HG02571 (cell line): ENCODE results near the gene IGFBP5.

Experiments used
- ATAC-seq: cut with Tn5 transposase; IDR thresholded peaks from one replicate; pipeline ENCODE4 v1.9.1; 2021; ENCODE audit warnings: mild to moderate bottlenecking, moderate library complexity; ENCODE audit not compliant: unreplicated experiment

The IGFBP5 gene

DNA sequence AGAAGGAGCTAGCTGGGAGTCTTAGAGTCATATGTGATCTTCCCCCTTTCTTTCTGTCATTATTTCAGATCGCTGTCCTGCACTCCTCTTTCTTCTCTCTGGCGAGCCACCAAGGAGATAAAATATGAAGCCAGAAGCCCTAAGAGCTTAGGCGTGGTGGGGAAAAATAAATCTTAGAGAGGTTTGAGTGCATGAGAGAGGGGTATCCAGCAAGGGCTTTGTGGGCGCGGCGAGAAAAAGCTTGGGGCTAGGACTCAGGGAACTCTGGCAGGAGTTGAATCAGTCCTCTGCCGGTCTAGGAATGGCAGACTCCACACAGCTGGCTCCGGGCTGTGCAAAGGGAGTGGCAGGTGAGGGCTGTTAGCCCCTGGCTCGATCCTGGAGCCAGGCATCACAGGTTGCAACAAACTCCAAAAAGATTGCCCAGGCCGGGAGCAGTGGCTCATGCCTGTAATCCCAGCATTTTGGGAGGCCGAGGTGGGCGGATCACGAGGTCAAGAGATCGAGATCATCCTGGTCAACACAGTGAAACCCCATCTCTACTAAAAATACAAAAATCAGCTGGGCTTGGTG lies 20.1 kb upstream of the IGFBP5 start:
- ATAC-seq: no peak

DNA sequence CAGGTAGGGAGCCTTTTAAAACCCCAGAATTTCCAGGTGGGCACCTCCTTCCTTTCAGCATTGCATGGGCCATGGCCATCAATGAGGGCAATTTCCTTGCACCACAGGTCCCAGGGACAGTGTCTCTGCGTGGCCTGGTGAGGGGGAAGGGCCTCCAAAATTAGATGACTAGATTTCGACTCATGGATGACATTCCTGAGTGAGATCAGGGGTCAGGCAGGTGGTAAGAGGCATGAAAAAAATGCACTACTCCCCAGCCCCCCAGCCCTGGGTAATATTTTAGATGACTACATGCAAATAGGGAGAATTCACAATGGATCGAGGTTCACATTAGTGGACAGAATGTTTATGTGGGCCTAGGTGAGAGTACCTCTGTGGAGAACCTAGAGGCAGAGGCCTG lies 19.0 kb upstream of the IGFBP5 start:
- no peak for ATAC-seq

DNA sequence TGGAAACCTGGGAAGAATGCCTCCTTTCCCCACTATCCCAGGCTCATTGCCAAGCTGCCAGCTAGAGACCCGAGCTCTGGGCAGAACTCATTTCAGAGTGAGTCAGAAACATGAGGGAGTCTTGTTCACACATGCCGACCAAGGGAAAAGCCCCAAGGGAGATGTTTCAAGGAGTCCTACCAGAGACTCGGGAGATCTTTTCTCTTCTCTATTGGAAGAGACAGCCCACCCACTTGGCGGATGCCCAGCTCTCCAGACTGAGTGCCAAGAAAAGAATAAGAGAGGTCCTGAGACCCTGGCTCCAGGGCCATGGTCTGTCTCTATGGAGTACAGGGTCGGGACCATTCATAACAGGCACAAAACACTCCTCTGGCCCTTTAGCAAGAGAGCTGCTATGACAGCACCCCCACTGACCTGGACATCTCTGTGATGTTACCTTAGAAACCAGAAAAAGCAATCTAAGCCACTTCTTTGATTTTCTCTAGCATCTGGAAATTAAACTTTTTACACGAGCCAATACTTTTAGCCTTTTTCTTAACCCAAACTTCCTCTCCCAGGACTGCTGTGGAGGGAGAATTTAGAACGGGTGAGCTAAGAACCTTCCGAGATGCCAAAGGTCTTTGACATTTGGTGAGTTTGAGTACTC lies 18.5 kb upstream of the IGFBP5 start:
- no peak for ATAC-seq

DNA sequence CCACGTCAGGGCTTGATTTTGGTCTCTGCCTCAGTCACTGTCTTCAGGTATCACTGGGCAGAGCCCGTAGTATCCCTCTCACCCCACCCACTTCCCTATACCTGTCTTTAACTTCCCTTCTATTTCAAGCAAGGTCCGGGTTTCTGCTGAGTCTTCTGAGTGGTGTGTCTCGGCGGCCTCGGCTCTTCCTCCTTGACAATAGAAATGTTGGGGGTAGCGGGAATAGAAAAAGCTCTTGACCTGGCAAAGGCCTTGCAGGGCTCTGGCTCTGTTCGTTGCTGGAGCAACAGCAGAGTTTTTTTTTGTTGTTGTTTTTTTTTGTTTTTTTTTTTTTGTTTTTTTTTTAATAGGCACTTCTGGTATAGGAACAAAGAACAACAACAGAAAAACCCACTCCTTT lies 16.0 kb upstream of the IGFBP5 start:
- no peak for ATAC-seq

DNA sequence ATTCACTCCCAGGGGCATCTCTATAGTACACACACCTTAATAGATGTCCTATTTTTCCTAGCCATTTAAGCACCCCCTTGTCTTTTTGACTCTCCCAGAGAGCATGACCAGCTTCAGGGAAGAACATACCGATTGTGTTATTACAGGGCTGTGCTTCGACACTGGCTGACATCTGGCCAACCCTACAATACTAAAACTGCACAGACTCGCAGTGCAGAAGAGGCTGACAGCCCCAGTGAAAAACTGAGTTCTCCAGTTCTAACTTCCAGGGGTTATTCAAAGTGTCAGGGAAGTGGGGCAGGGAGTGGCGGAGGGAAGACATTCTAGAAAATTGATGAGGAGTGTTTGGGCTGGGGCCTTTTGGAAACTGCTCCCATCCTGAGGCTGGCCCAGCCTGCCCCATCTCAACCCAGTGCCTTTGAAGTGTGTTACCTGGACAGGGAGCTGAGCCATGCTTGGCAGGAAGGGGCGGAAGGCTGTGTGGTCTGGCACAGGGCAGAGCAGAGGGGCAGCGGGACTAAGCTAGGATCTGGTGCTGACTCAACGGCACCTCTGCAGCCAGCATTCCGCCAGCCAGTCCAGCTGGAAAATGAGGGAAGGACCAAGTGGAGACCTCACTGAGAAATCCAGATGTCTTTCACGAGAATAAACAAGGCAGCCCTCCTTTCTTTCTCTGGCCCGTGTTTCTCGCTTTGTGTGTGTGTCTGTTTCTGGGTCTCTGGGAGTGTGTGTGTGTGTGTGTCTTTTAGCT lies 15.4 kb upstream of the IGFBP5 start:
- no peak for ATAC-seq

DNA sequence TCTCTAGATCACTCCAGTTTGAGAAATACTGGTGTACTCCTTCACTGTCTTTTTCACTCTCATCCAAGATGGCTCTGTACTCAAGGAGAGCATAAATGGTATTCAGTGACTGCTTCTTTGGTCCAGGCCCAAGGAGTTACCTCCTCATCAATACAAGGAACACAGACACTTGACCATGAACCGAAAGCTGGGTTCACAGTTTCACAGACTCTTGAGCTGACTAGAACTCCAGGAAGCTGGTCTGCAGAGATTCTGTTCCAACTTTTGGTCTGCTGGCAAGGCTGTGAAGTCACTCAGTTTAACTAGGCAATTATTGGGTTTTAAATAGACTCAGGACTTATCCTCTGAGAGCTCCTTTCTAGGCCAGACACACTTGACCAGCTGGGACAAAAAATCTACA lies 7.4 kb upstream of the IGFBP5 start:
- no peak for ATAC-seq

DNA sequence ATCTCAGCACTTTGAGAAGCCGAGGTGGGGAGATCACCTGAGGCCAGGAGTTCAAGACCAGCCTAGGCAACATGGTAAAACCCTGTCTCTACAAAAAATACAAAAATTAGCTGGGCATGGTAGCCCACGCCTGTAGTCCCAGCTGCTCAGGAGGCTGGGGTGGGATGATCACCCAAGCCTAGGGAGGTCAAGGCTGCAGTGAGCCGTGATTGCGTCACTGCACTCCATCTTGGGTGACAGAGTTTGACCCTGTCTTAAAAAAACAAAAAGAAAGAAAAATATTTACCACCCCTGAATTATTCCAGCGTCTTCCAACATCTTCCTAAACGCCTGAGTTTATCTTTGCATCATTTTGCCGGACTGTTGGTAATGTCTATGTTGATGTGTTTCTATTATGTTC lies 6.2 kb upstream of the IGFBP5 start:
- ATAC-seq: no peak

DNA sequence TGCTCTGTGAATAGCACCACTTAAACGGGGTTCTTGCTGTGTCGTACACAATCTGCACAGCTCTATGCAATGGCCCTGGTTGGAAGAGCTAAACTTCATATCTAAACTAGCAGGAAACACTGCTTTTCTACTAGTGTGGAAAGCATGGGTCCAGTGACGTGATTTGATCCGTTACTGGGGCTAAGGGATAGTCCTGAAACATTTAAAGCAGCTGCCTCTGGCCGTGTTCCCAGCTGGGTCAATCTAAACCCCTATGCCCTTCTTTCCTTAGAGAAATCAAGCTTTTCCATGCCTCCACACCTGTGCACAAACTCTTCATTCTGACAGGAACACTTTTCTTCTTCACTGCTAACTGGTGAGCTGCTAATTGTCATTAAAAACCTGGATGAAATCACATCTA lies 5.4 kb upstream of the IGFBP5 start:
- no peak for ATAC-seq

DNA sequence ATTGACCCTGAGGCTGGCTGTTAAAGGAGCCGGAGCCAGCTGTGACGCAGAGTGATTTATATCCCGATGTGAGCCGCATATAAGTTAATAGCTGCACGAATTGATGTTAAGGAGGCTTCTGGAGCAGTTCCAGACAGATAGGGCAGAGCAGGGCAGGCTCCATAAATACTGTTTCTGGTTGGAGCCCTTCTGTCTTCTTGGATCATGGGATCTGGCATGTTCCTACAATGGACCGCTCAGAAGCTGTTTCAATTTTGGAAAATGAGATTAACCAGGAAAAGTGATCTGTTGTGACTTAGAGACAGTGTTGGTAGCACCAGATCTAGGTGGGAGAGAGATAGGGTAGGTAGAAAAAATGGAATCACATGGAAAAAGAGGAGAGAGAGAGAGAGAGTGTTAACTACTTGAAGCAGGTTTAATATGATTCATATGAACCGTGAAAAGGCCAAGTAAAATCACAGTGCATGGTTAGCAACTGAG lies 4.8 kb upstream of the IGFBP5 start:
- no peak for ATAC-seq

DNA sequence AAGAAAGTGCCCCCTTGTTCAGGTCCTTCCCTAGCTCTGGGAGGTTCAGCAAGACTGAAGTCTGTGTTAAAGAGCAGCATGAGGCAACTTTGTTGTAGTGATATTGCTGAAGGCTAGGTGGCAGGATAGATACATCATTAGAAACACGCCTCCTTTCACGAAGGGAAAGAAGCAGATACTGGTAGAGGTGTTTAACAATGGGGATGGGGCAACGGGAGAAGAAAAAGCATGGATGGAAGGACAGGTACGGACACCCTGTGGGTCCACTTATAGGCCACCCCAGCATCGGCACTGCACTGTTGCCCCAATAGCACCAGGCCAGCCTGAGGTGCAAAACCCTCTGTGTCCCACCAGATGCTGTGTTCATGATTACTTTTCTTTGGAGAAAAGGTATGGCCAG lies 3.5 kb upstream of the IGFBP5 start:
- no peak for ATAC-seq

DNA sequence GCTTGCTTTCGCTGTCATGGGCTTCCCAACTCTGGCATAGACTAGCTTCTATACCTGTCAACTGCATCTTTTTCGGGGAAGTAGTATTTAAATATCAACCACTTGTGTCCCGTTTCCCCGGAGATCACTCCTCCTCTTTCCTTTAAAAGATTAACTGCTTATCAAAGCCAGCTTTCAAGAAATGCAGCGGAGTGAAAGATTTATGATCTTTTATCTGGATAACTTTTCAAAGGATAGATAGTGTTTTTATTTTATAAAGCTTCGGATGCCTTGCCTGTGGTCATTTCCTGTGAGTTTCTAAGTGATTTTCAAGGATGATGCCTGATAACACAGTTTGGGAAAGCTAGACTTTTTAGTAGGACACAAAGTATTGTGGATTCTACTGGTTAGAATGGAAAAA lies 2.9 kb upstream of the IGFBP5 start:
- no peak for ATAC-seq

DNA sequence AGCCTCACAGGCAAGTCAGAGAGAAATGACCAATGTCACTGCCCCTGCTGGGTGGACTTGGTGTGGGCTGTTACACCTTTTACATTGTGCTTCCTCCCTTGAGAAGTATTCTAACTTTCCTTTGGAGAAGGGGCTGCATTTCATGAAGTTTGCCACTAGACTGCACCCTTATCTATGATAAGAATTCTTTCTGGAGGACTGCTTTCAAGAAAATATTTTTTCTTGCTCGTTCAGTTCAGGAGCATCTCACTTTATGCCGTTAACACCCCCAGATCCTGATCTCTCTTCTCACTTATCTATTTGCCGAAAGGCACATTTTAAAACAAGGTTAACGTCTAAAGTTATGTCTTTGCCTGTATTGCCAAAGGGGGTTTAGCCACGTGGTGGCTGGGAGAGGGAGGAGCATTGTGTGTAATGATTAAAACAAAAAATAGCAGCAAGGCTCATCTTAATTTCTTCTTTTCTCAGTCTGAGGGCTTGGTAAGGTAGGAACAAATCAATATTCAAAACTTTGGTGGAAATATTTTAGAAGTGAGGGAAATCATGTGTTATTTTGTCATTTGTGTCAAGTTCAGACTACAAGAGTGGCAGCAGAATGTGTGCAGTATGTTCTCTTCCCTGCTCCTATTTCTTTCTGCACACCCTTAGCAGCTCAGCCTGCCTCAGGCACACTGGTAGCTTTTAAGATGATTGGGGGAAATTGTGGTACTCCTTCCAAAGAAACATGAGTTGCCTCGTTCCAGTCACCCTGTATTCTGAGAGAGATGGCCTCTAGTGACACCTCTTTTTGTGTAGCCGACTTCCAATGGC lies 1.6 kb upstream of the IGFBP5 start:
- ATAC-seq: no peak

DNA sequence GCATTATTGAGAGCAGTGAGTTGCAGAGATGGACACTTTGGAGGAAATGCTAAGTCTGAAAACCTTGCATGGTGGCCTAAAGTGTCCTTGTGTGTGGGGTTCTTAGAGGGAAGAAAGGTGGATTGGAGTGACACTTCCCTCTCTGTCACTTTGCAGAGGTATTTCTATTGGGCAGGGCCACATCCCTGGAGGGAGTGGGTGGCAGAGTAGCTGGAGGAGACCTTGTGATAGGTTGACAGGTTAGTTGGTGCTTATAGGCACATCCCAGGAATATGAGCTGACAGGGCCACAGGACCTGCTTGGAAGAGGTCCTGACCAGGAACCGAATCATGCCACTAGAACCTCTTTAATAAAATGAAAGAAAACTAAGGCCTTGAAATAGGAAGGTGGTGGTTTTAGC lies 972 bp upstream of the IGFBP5 start:
- ATAC-seq: no peak

DNA sequence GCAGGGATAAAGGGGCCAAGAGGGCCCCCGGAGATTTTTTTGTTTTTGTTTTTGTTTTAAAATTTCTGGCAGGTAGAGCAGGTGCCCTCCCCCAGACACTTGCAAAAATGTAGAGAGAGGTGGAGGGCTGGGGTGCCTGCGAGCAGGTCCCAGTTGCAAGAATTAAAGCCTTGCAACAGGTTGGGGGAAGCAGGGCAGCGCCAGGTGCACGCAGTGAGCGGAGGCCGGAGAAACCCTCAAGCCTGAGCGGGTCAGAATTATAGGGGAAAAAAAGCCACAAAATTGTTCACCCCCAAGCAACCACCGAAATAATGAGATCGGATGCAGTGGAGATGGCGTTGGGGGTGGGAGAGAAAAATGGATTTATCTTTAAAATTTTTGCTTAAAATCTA lies 527 bp downstream of the IGFBP5 start:
- ATAC-seq: no peak

DNA sequence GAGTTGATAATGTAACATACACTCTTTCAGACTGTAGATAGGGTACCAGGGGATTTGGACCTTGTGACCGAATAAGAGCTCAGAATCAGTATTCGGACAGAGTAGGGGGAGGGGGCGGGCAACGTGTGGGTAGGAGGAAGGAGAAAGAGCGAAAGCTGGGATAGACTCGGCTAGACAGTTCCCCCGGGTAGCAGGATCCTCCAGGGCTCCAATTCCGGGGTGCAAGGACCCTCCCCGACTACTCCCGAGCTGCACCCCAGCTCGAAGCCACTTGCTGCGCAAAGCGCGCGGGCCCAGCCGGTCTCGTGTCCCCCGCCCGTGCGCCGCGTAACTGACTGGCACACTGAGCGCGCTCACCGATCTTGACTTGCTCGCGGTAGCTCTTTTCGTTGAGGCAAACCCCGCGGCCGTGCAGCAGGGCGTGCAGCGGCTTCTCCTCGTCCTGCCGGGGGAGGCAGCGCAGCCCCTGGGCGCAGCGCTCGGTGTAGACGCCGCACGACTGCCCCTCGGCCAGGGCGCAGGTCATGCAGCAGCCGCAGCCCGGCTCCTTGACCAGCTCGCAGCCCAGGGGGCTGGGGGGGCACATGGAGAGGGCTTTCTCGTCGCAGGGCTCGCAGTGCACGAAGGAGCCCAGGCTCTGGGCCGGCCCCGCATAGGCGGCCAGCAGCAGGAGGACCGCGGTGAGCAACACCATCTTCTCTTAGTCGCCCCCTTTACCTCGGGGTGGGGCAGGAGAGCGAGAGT lies 1.1 kb downstream of the IGFBP5 start:
- no peak for ATAC-seq

DNA sequence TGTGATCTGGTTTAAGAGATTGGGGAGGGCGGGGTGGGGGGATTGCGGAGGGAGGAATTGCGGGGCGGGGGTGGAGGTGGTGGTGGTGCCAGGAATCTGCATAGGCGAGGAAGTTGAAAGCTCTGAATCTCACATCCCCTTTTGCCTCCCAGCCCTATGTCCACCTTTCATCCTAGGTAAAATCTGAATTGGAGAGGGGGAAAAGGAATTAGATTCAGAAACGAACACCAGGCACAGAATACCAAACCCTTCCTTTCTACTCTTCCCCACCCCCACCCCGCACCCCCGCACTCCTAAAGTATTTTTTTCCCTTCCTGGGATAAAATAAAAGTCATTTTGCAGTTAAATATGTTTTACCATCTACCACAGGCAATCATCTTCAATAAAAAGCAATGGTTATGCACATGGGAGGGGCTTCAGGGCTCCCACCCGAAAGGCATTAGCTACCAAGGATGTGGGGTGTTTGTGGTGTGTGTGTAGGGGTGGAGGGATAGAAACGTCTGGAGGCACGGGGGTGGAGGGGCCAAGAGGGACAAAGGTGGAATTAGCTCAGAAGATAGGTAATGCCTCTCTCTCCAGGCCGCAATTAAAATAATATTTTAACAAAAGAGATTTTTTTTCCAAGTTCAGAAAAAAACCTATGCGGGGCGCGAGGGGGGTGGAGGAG lies 1.8 kb downstream of the IGFBP5 start:
- no peak for ATAC-seq

DNA sequence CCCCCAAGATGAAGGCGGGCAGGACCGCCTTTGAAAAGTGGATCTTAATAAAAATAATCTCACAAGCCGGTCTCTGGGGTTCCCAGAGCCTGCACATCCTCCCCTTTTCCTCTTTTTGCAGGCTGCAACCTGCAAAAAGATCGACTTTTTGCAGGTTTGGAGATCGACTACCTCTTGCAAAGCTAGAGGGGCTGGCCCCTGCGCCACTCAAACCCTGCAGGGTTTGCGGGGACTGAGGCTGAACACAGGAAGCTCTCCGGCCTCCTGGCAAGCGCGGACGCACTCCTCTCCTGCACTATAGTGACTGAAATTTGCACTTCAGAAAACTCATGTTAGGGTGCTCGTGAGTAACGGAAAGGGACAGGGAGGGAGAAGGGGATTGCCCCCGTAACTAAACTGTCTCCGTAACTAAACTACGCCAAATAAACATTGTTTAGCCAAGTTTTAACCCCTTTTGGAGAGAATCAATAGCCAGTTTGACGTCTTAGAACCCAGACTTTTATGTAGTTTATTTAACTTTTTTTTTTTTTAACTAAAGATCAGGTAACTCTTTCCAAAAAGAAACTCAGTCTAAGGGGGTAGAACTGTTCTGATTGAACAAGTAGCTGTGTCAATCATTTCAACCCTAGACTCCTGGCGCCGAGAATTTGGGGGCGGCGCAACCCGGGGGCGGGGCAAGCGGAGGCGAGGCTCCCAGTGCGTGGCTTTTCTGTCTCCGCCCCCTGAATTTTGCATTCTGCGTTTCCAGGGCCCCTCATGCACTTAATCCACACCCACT lies 2.5 kb downstream of the IGFBP5 start:
- no peak for ATAC-seq

DNA sequence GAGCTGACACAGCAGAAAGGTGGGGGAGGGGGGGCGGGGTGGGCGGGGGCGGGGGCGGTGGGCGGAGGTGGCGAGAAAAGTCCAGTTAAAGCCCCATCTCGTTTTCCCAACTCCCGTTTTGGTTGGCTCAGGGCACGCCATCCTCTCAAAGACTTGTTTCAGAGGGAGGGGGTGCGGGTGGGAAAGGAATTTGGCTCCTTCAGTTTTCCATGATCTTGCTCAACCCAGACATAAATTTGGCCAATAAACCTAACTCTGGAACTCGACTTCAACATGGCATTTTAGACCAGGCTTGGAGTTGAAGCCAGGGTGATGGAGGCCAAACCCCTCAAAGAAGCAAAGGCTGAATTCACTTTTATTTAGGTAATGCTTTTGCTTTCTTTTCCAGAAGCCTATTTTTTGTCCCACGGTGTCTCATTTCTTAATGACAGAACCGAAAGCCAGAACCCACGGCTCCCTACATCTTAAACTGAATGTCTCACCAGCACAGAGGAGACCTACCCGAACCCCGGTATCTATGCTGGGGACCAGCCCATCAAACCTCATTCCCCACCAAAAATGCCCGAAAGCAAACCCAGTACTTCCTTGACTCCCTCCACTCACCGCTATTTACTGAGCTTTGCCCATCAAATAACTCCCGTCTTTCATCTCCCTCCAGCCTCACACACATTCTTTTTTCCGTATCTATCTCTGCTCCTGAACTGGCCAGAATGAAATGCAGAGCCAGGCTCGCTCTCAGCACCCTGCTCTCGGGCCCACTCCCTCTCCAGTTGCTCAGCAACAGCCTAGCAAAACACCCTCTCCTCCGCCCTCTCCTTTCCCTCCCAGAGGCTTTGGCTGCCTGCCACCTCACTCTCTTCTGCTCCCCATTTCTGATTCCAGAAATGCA lies 4.3 kb downstream of the IGFBP5 start:
- no peak for ATAC-seq

DNA sequence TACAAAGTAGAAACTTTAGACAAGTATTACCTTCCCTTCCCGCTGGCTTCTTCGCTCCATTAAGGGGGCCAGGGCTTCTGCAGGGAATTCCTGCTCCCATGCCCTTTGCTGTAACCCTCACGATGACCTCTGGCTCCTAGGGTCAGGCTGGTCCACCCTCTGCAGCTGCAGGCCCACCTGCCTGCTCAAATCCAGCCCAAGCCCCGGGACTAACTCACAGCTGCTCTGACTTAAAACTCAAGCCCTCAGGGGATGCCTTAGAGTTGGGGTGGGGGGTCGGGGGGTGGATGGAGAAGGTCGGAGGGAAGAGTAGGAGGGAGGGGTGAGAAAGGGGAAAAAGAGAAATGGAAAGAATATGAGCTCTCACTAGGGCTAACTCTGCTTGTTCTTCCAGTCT lies 4.9 kb downstream of the IGFBP5 start:
- no peak for ATAC-seq
